Panc1 (cell line): ENCODE measurements around the gene EPN2.
"Not testable (repeated sequence)": the region's sequence is repeated elsewhere in the genome, so short reads cannot be mapped to it uniquely, and the experiment has no call there.

Experiments used
- POLR2AphosphoS5 ChIP-seq: IDR thresholded peaks from 2 replicates; pipeline ENCODE4 v1.6.1; 2012; ENCODE audit warnings: mild to moderate bottlenecking, low read depth, low read length, moderate library complexity
- SIN3A ChIP-seq: IDR thresholded peaks from 2 replicates; pipeline ENCODE4 v1.6.1; 2012; ENCODE audit warnings: low read depth, mild to moderate bottlenecking, low read length, moderate library complexity, borderline replicate concordance; ENCODE audit not compliant: insufficient read depth
- TF ChIP-seq, protein P1 (sequence below): fragments of 450-650 bp; IDR thresholded peaks from 2 replicates; pipeline ENCODE4 v1.5.1; 2017; ENCODE audit warnings: mild to moderate bottlenecking
- TF ChIP-seq, protein P2 (sequence below), 2 experiments: IDR thresholded peaks; 2 replicates each; pipeline ENCODE4 v1.6.1; 2011 to 2012; ENCODE audit warnings: low read depth in 2 of 2, control low read depth in 1 of 2, low read length in 1 of 2, mild to moderate bottlenecking in 1 of 2, moderate library complexity in 1 of 2; ENCODE audit not compliant: insufficient read depth in 1 of 2

DNA sequence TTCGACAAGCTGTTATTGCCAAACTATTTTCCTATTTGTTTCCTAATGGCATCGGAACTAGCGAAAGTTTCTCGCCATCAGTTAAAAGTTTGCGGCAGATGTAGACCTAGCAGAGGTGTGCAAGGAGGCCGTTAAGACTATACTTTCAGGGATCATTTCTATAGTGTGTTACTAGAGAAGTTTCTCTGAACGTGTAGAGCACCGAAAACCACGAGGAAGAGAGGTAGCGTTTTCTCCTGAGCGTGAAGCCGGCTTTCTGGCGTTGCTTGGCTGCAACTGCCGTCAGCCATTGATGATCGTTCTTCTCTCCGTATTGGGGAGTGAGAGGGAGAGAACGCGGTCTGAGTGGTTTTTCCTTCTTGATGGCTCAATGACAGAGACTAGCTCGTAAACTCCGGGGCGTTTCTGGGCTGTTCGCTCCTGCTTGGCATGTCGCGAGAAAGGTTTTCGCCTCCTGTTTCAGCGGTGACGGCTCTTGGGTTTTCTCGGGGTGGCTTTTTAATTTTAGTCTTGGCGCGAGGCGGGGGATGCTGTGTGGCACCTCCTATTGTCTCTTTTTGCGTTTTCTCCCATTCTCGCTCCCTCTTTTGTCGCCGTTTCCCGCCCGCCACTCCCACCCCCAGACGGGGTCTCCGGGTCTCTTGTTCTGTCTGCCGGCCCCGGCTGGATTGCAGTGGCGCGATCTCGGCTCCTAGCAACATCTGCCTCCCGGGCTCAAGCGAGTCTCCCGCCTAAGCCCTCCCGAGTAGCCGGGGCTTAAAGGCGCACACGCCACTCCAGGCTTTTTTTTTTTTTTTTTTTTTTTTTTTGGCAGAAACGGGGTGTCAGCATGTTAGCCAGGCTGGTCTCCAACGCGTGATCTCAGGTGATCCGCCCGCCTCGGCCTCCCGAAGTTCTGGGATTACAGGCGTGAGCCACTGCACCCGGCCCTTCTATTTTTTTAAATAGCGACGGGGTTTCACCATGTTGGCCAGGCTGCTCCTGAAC lies 49.0 kb upstream of the EPN2 start:
- TF ChIP-seq, protein P1, sequence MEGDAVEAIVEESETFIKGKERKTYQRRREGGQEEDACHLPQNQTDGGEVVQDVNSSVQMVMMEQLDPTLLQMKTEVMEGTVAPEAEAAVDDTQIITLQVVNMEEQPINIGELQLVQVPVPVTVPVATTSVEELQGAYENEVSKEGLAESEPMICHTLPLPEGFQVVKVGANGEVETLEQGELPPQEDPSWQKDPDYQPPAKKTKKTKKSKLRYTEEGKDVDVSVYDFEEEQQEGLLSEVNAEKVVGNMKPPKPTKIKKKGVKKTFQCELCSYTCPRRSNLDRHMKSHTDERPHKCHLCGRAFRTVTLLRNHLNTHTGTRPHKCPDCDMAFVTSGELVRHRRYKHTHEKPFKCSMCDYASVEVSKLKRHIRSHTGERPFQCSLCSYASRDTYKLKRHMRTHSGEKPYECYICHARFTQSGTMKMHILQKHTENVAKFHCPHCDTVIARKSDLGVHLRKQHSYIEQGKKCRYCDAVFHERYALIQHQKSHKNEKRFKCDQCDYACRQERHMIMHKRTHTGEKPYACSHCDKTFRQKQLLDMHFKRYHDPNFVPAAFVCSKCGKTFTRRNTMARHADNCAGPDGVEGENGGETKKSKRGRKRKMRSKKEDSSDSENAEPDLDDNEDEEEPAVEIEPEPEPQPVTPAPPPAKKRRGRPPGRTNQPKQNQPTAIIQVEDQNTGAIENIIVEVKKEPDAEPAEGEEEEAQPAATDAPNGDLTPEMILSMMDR, result not testable (repeated sequence)
- not testable (repeated sequence) for TF ChIP-seq POLR2AphosphoS5, SIN3A
- TF ChIP-seq, protein P2, sequence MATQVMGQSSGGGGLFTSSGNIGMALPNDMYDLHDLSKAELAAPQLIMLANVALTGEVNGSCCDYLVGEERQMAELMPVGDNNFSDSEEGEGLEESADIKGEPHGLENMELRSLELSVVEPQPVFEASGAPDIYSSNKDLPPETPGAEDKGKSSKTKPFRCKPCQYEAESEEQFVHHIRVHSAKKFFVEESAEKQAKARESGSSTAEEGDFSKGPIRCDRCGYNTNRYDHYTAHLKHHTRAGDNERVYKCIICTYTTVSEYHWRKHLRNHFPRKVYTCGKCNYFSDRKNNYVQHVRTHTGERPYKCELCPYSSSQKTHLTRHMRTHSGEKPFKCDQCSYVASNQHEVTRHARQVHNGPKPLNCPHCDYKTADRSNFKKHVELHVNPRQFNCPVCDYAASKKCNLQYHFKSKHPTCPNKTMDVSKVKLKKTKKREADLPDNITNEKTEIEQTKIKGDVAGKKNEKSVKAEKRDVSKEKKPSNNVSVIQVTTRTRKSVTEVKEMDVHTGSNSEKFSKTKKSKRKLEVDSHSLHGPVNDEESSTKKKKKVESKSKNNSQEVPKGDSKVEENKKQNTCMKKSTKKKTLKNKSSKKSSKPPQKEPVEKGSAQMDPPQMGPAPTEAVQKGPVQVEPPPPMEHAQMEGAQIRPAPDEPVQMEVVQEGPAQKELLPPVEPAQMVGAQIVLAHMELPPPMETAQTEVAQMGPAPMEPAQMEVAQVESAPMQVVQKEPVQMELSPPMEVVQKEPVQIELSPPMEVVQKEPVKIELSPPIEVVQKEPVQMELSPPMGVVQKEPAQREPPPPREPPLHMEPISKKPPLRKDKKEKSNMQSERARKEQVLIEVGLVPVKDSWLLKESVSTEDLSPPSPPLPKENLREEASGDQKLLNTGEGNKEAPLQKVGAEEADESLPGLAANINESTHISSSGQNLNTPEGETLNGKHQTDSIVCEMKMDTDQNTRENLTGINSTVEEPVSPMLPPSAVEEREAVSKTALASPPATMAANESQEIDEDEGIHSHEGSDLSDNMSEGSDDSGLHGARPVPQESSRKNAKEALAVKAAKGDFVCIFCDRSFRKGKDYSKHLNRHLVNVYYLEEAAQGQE (IDR thresholded peaks at IDR 0.05; ENCODE audit: insufficient read depth in 1 of 2, low read depth in 2 of 2, low read length in 1 of 2), result not testable (repeated sequence)
